Posterior vena cava (tissue), 2 donors: ENCODE measurements around the gene OR4C46. TPM values are rescaled to one million over a fixed set of nuclear protein-coding genes. Genes with fewer than 3 reads are reported as not detected.
"Not testable (repeated sequence)": the region's sequence is repeated elsewhere in the genome, so short reads cannot be mapped to it uniquely, and the experiment has no call there.

Experiments used
- DNase-seq: peaks from one replicate; pipeline ENCODE4 v3.0.0-alpha.2; 2020; ENCODE audit warnings: low spot score
- intact Hi-C, 2 donors: fragments of 100-400 bp; cut with DNase I; formaldehyde crosslinking; loops; one replicate each; pipeline versions ENCODE4 v1.14.1 to v1.14.2; 2022 to 2023
- long read RNA-seq, 2 donors: library from polyadenylated mRNA; unstranded; transcript quantifications; one replicate each; pipeline ENCODE4 v2.0.0, GENCODE V29; 2020 to 2021
- total RNA-seq, 2 donors: library from RNA; stranded (reverse); fragmentation: NEBNext Ultra II Directional; extraction: Animal tissue kit (Norgen Biotek cat#: 25700); gene quantifications; one replicate each; pipeline ENCODE4 v1.2.1, GENCODE V29; 2021
- donor health status: DM: yes; HTN: yes; CAD: no.
- donor health status: DM: yes; HTN: yes; CAD: no.

The OR4C46 gene
- total RNA-seq, result not detected
- long read RNA-seq, donor 1, result 0 reads
- long read RNA-seq, donor 2, result 0 reads

DNA sequence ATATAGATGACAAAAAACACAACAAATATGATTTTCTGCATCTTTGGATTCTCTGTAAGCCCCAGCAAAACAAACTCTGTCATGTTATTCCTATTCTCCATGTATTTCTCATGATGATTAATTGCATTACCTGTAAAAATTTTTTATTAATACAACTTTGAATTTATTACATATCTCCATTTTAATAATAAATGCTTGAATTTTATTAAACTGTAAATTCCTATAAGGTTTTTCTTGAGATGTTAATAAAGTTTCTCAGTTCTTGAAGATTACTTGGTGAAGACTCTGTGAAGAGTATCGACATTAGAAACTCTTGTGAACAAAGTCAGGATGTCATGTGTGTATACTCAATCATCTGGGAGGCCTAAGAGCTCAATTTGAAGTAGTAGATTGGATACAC is at the start of gene OR4C46:
OR4C46 (minus strand) TSS at position 101 of the 400 bp plus-strand sequence; CDS start at position 101, 0 bp downstream.
- intact Hi-C loops, result no loop called here
- no peak for DNase-seq

DNA sequence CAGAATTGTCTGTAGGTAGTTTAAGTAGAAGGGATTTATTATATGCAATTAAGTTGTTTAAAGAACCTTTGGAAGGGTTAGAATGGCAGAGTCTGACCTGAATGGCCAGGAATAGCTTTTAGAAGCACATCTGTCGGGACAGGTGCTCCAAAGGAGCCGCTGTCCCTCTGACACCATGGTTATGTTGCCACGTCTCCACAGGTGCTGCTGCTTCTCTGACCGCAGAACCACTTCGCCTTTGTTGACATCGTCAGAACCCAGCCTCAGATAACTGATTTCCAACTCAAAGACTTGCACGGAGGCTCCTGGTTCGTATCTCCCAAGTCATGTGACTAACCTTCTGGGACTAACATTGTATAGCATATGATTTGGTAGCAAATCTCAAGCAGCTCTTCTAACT is 41.8 kb upstream of the OR4C46 start:
- intact Hi-C loops, DNase-seq: not testable (repeated sequence)

DNA sequence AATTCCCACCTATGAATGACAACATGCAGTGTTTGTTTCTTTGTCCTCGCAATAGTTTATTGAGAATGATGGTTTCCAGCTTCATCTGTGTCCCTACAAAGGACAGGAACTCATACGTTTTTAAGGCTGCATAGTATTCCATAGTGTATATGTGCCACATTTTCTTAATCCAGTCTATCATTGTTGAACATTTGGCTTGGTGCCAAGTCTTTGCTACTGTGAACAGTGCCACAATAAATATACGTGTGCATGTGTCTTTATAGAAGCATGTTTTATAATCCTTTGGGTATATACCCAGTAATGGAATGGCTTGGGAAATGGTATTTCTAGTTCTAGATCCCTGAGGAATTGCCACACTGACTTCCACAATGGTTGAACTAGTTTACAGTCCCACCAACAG is 42.4 kb downstream of the OR4C46 start:
- DNase-seq, intact Hi-C loops: not testable (repeated sequence)

DNA sequence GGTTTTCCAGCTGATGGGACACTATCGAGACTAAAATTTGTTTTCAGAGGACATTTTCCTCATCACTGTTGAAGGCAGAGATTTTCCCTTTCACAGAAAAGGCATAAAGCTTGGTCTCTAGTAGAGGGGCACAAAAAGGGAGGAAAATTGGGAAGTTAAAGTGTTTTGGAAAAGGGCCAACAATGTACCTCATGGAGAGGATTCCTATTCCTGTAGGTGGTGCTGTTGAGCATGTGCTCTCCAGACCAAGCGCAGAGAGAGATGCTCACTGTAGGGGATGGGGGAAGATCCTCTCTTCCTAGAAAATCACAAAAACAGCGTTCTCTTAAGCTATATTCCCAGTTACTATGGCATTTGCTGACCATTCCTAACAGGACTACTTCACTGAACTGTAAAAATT is 44.9 kb downstream of the OR4C46 start:
- no peak for DNase-seq
- intact Hi-C loops, result no loop called here

DNA sequence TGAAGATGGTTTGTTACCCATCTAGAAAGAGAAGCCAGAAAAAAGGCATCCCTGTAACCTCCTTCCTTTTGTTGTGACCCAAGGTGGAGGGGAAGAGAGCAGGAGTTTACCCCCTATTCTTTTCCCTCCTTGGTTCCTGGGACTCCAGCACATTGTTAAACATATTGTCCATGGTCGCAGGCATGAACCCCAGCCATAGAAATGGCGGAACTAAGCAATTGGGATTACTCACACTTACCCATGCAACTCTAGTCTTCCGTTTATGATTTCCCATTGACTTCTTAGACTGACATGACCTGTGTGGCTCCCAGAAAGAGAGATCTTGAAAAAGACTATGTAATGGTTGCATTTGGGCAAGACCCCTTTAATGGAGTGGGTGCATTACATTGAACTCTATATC is 45.4 kb downstream of the OR4C46 start:
- intact Hi-C loops, result no loop called here
- DNase-seq, result no peak

Other genes starting within 250 kb of the OR4C46 start
- not detected for gene OR4A5, start 102.8 kb upstream of the OR4C46 start, total RNA-seq